Effector memory CD4-positive, alpha-beta T cell (primary cell): ENCODE measurements around the gene SSPN.

Source experiments
- DNase-seq, 3 donors: peaks; one replicate each; pipeline ENCODE4 v3.0.0-alpha.2; 2020
- H3K27ac ChIP-seq: 2 replicates; pipeline ENCODE4 v1.7.0; 2013; ENCODE audit warnings: mild to moderate bottlenecking, low read length, moderate library complexity; ENCODE audit not compliant: insufficient read depth, poor library complexity, severe bottlenecking
- H3K27me3 ChIP-seq: replicated peaks from 2 replicates; pipeline ENCODE4 v1.7.0; 2013; ENCODE audit warnings: mild to moderate bottlenecking, low read length; ENCODE audit not compliant: insufficient read depth, control insufficient read depth, poor library complexity, severe bottlenecking
- H3K36me3 ChIP-seq: 2 replicates; pipeline ENCODE4 v1.7.0; 2013; ENCODE audit warnings: mild to moderate bottlenecking, low read length, moderate library complexity; ENCODE audit not compliant: control insufficient read depth, insufficient read depth
- H3K4me1 ChIP-seq: 2 replicates; pipeline ENCODE4 v1.7.0; 2013; ENCODE audit warnings: low read length, mild to moderate bottlenecking; ENCODE audit not compliant: control insufficient read depth, insufficient read depth, poor library complexity, severe bottlenecking
- H3K4me3 ChIP-seq: 2 replicates; pipeline ENCODE4 v1.7.0; 2013; ENCODE audit warnings: low read length, low read depth, mild to moderate bottlenecking; ENCODE audit not compliant: insufficient read depth, poor library complexity, severe bottlenecking
- H3K9me3 ChIP-seq: 2 replicates; pipeline ENCODE4 v1.7.0; 2013; ENCODE audit warnings: mild to moderate bottlenecking, low read length, moderate library complexity; ENCODE audit not compliant: control insufficient read depth

The SSPN gene

GRCh38 chr12:26203167-26203780, 7.9 kb downstream of the SSPN start:
- Histone ChIP-seq H3K27me3 (no peaks in the 10 kb centered on the region), H3K4me1 (no peaks in the 10 kb centered on the region), H3K36me3 (no peaks in the 10 kb centered on the region), H3K27ac (no peak overlapping the region), H3K4me3 (no peak overlapping the region), H3K9me3 (no peaks in the 10 kb centered on the region)
- no peak for DNase-seq

DNA sequence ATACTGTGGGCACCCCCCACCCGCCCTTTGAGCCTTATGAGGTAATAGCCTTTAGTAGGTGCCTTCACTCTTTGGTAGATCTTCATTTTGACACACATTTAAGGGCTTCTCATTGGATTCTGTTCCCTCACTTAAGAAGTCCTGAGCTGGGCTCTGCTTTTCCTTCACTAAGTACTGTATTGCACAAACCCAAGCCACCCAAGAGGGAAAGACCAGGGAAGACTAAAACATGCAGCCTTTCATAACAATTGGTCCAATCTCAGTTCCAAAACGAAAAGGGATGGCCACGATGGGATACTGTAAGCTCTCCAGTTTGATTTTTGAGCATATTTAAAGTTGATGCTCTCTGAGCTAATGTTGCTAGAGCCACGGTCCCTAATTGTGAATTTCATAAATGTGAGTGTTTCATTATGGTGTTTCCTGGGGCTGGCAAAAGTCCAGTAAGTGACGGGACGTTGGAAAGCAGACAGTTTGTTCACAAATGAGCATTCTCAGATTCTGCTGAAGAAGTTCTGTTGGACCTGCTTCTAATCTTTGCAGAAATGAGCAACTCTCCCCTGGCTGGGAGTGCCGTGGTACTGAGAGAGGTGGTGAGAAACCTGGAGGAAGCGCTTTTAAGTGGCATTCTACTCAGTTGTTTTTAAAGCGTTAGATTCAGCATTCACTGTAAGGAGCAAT, 9.4 kb downstream of the SSPN start:
- no peaks in the 10 kb centered on the region for H3K36me3 ChIP-seq

GRCh38 chr12:26205298-26205697, 9.9 kb downstream of the SSPN start:
- H3K9me3 ChIP-seq = no peaks in the 10 kb centered on the region
- DNase-seq = no peak
- H3K27ac ChIP-seq = no peak overlapping the region
- no peaks in the 10 kb centered on the region for H3K36me3 ChIP-seq
- no peak overlapping the region for H3K4me3 ChIP-seq
- H3K27me3 ChIP-seq = no peaks in the 10 kb centered on the region
- no peaks in the 10 kb centered on the region for H3K4me1 ChIP-seq

More for the DNA sequence above, 9.4 kb downstream of the SSPN start:
- Histone ChIP-seq H3K27me3 (no peaks in the 10 kb centered on the region), H3K4me1 (no peaks in the 10 kb centered on the region), H3K9me3 (no peaks in the 10 kb centered on the region), H3K27ac (no peak overlapping the region), H3K4me3 (no peak overlapping the region)
- DNase-seq = no peak

DNA sequence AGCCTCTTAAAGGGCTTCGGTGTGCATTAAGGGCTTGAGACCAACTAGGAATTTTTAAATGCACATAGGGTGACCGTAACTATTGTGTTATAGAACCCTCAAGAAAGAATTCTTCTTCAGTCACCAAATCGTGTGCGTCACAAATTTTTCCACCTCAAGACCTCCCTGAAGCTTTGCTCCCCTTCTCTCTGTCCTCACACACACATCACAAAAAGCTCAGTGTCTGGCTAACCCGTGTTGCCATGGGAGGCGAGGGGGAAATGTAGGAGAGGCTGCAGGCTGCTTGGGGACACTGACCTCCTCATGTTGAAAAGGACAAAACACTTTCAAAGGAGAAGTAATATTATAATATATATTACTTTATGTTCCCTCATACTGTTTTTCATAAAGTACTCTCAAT, 10.6 kb downstream of the SSPN start:
- Histone ChIP-seq H3K4me1 (no peaks in the 10 kb centered on the region), H3K27ac (no peak overlapping the region), H3K9me3 (no peaks in the 10 kb centered on the region), H3K36me3 (no peaks in the 10 kb centered on the region), H3K27me3 (no peaks in the 10 kb centered on the region), H3K4me3 (no peak overlapping the region)
- no peak for DNase-seq

- no peaks in the 10 kb centered on the region for H3K36me3 ChIP-seq
- DNase-seq = no peak
- no peaks in the 10 kb centered on the region for H3K9me3 ChIP-seq
- no peaks in the 10 kb centered on the region for H3K4me1 ChIP-seq
- H3K27ac ChIP-seq = no peak overlapping the region
- H3K27me3 ChIP-seq = peaks cover 3% of the 10 kb centered on the region
- H3K4me3 ChIP-seq = no peak overlapping the region
These were observed 16.0 kb downstream of the SSPN start for GRCh38 chr12:26211331-26211730.

DNA sequence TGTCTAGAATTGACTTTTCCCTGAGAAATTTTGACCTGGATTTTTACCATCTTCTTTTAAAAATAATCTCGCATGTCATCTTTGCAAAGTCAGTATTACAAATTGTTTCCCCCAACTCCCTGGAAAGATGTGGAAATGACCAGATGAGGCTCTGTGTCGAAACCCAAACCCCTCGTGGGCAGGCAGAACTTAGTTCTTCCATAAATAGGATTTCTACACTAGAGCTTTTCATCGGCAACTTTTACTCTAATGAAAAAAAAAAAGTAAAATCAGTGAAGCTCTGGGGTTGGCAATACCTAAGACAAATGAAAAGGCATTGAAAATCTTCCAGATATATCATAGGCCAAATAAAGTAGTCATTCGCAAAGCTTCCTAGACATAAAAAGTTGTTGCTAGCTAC, 17.0 kb downstream of the SSPN start:
- no peak overlapping the region for H3K27ac ChIP-seq
- no peaks in the 10 kb centered on the region for H3K4me1 ChIP-seq
- H3K36me3 ChIP-seq = no peaks in the 10 kb centered on the region
- H3K4me3 ChIP-seq = no peak overlapping the region
- peaks cover 3% of the 10 kb centered on the region for H3K27me3 ChIP-seq
- H3K9me3 ChIP-seq = no peaks in the 10 kb centered on the region
- no peak for DNase-seq

GRCh38 chr12:26212988-26213387, 17.6 kb downstream of the SSPN start:
- Histone ChIP-seq H3K4me1 (no peaks in the 10 kb centered on the region), H3K4me3 (no peak overlapping the region), H3K9me3 (no peaks in the 10 kb centered on the region), H3K27me3 (peaks cover 3% of the 10 kb centered on the region), H3K27ac (no peak overlapping the region), H3K36me3 (no peaks in the 10 kb centered on the region)
- DNase-seq = no peak

- H3K27ac ChIP-seq = no peak overlapping the region
These were observed 18.7 kb downstream of the SSPN start for GRCh38 chr12:26214121-26214520.

GRCh38 chr12:26219736-26220135, 24.4 kb downstream of the SSPN start:
- DNase-seq = no peak
- no peaks in the 10 kb centered on the region for H3K27me3 ChIP-seq
- H3K27ac ChIP-seq = no peak overlapping the region
- no peaks in the 10 kb centered on the region for H3K4me1 ChIP-seq
- no peaks in the 10 kb centered on the region for H3K9me3 ChIP-seq
- H3K36me3 ChIP-seq = no peaks in the 10 kb centered on the region
- no peak overlapping the region for H3K4me3 ChIP-seq

More at GRCh38 chr12:26214121-26214520, 18.7 kb downstream of the SSPN start:
- H3K4me3 ChIP-seq = no peak overlapping the region
- H3K4me1 ChIP-seq = no peaks in the 10 kb centered on the region
- DNase-seq = no peak
- H3K36me3 ChIP-seq = no peaks in the 10 kb centered on the region
- H3K27me3 ChIP-seq = peaks cover 3% of the 10 kb centered on the region
- H3K9me3 ChIP-seq = no peaks in the 10 kb centered on the region

DNA sequence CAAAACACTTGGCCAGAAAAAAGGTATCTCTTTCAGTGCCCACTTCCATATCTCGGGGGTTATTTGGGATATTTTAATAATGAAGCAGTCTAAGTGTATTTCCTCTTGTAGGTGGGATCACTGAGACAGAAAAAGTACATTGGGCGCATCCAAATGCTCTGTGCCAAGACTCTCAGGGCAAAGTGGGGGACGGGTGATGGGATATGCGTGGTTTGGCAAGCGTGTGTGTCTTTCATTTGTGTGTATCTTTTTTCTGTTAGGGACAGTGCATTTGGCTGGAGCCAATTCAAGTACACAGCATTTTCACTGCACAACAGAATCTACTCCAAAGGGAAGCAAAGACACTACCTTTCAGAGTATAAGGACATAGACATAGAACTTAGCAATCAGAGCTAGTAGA, 29.3 kb downstream of the SSPN start:
- no peaks in the 10 kb centered on the region for H3K9me3 ChIP-seq
- no peaks in the 10 kb centered on the region for H3K4me1 ChIP-seq
- DNase-seq = no peak
- H3K36me3 ChIP-seq = no peaks in the 10 kb centered on the region
- H3K4me3 ChIP-seq = no peak overlapping the region
- H3K27me3 ChIP-seq = peaks cover 8% of the 10 kb centered on the region
- H3K27ac ChIP-seq = no peak overlapping the region
